GM18499 (cell line): ENCODE results near the gene EPB41L5.
"Not testable (repeated sequence)": the region's sequence is repeated elsewhere in the genome, so short reads cannot be mapped to it uniquely, and the experiment has no call there.

ENCODE experiments used
- ATAC-seq: cut with Tn5 transposase; IDR thresholded peaks from one replicate; pipeline ENCODE4 v1.9.1; 2021; ENCODE audit warnings: moderate number of reproducible peaks; ENCODE audit not compliant: insufficient read depth, unreplicated experiment

EPB41L5 gene

DNA sequence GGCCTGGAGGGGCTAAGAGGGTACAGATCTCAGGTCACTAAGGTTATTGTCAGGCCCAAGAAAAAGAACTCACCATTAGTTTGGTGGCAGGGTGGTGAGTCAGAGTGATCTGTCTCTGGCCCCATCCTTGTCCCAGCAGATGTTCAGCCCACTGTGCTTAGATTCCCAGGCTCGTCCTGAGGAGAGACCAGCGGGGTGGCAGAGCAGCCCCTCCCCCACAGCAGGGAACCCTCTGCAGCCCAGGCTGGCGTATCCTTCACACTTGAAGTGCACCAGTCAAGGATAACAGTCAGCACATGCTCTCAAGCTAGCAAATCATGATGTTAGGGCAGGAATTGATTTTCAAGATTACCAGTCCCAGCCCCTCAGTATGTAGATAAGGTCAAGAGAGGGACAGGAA lies 167.2 kb downstream of the EPB41L5 start:
- no peak for ATAC-seq

DNA sequence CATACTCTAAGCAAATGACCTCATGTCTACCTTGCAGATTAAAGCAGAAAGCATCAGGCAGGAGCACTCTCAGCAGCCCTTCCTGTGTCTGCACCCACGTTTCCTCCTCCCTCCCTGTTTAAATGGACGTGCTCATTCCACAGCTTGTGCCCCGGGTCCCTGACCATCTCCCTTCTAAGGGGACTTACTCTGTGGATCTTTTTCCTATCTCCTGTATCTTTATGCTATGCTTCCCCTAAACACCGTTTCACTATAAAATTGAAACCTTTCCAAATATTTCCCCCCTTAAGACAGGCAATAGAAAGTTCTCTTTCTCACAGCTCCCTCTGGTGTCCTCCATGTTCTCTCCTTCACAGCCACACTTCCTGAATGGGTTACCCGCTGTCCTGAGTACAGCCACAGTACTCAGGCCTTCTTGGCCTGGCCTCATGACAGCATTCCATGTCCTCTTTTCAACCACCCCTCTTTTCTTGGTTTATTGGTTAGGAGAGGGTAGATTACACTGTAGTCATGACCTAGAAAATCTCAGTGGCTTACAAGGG lies 169.2 kb downstream of the EPB41L5 start:
- ATAC-seq, result no peak

DNA sequence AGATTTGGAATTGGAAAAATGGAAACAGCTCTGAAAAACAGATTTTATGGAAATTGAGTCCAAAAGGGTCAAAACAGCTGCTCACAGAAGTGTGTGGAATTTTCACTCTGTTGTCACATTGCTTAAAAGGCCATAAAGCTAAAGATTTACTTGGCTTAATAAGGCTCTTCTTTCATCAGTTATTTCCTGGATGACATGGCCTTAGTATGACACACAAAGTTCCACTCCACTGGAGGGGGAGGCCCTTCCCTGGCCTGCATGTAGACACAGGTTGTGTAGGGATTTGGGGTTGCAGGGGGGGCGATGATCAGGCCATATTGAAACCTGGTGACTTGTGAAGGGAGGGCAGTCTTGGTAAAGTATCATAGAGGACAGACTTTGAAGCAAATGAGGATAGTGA lies 176.3 kb downstream of the EPB41L5 start:
- no peak for ATAC-seq

DNA sequence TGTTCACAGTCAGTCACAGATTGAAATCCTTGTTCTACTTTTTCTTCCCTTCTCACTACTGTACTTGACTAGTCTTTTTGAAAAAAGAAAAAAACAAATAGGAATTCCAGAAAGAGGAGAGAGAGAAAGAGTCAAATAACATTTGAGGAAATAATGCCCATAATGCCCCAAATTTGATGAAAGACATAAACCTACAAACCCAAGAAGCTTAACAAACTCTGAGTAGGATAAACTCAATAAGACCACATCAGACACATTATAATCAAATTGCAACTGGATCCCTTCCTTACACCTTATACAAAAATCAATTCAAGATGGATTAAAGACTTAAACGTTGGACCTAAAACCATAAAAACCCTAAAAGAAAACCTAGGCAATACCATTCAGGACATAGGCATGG lies 179.4 kb downstream of the EPB41L5 start:
- ATAC-seq, result no peak

DNA sequence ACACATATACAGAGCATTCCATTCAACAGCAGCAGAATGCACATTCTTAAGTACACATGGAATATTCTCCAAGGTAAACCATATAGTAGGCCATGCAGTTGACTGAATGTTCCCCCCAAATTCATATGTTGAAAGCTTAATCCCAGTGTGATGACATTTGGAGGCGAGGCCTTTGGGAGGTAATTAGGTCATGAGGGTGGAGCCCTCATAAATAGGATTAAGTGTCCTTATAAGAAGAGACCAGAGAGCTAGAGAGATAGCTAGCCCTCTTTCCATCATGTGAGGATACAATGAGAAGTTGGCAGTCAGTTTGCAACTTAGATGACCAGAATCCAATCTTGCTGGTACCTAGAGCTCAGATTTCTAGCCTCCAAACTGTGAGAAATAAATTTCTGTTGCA lies 182.7 kb downstream of the EPB41L5 start:
- ATAC-seq, result no peak

DNA sequence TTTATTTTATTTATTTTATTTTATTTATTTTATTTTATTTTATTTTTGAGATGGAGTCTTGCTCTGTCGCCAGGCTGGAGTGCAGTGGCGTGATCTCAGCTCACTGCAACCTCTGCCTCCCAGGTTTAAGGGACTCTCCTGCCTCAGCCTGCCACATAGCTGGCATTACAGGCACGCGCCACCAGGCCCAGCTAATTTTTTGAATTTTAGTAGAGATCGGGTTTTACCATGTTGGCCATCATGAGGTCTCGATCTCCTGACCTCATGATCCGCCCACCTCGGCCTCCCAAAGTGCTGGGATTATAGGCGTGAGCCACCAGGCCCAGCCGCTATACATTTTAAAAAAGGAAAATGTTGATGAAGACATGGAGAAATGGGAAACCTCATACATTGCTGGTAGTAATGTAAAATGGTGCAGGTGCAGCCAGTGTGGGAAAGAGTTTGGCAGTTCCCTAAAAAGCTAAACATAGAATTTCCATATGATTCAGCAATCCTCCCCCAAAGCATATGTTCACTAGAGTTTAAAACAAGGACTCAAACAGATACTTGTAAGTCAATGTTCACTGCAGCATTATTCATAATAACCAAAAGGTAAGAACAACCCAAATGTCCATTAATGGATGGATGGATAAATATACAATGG lies 187.1 kb downstream of the EPB41L5 start:
- not testable (repeated sequence) for ATAC-seq

DNA sequence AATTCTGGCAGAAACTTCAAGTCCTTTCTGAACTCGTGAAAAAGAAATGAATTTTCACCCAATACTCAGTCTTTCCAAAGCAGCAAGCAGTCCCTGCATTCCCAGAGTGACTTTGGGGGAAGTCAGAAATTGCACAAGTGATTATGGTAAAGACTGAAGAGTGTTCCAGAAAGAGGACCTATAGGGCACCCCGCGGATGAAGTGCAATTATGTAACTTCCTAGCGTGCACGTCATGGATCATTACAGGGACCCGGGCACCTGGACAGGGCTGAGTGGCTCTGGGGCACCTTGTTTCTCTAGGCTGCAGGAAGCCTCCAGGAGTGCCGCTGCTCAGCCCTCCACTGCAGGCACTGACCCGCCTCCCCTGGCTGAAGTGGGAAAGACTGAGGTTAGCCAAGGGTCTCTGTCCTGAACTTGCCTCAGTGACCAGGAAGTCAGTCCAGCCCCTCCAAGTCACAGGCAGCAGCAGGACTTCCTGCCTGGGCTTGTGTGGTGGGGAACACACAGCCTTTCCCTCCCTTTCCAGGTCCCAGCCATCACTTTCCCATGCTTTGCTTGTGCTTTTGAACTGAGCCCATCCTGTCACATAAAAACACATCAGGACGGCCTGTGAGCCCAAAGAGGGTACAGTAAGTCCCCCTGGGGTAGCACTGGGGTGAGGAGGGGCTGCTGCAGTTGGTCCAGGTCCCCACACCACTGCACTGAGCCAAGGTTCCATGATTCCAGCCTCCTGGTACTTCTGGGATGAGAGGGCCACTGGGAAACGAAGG lies 190.6 kb downstream of the EPB41L5 start:
- no peak for ATAC-seq

DNA sequence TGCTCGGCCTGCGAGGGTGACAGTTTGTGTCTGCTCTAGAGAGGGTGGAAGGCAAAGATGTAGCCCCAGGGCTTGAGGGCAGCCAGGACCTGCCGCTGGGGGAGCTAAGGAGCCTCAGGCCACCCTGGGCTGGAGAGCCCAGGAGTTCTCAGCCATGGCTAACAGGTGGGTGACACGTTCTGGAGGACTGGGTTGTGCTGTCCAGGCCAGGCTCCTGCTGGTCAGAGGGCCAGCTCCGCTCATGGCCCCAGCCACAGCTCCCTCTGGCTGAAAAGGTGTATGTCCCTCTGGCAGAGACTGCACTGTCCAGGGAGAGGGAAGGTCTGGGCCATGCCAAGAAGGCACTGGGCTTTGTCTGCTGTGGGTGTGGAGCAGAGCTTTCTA lies 191.1 kb downstream of the EPB41L5 start:
- no peak for ATAC-seq

DNA sequence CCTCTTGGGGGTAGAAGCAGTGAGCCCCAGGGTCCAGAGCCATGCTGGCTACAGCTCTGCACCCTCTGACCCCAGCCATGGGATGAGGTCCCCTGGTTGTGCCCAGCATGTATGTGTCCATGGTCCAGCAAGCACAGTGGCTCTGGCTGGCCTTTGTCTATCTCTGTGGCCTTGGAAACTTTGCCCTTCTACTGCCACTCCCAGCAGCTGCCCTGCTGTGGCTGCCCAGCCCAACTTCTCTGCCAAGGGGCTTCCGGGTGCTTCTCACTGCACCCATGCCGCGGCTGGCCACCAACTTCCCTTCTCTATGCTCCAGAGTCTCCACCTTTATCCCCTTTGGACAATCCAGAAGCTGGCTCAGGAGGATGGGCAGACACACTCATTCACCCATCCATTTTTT lies 191.5 kb downstream of the EPB41L5 start:
- ATAC-seq, result no peak

DNA sequence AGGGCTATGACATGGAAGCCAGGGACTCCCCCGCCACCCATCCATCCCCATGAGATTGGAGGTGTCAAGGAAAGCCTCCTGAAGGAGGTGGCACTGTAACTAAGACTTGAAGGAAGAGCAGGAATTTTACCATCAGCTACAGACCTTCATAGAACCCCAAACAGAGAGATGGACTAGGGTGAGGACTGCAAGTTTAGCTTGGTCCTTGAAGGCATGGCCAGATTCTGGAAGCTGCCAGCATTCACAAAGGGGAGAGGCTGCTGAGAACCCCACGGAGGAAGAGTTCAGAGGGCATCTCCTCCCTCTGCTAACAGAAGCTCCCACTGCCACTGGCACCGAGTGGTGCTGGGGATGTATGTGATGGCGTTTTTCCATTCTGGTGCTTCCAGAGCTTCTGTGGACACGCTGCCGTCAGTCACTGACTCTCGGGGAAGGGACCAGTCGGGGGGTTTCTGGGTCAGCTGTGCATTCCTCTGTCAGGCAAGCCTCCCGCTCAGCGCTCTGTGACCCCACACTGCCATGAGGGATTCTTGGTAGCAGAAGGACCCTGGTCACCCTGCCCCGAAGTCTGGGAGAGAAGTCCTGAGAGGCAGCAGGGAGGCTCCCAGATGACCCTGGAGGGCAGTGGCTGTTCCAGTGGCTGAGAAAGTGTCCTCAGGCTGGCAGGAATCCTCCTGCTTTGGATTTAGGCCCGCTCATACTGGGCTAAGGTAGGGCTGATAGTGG lies 192.2 kb downstream of the EPB41L5 start:
- no peak for ATAC-seq

DNA sequence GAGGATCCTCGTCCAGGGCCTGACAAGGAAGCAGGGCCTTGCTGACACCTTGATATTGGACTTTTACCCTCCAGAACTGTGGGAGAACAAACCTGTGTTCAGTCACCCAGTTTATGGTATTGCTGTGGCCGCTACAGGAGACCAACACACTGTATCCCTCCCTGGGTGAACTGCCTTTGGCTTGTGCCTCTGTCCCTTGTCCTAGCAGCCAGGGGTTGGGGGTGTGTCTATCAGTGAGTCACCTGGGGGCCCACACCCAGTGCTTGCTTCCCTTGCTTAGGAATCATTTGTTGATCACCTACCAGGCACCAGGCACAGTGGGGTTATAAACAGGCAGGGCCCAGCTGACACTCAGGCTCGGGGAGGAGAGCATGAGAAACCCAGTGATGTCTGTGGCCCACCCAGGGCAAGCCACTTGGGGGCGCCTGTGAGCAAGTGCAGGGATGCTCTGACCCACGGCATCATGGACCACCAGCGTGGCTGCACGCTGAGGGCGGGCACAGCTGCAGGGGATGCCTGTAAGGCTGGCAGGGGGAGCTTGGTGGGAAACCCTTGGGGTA lies 193.2 kb downstream of the EPB41L5 start:
- no peak for ATAC-seq

DNA sequence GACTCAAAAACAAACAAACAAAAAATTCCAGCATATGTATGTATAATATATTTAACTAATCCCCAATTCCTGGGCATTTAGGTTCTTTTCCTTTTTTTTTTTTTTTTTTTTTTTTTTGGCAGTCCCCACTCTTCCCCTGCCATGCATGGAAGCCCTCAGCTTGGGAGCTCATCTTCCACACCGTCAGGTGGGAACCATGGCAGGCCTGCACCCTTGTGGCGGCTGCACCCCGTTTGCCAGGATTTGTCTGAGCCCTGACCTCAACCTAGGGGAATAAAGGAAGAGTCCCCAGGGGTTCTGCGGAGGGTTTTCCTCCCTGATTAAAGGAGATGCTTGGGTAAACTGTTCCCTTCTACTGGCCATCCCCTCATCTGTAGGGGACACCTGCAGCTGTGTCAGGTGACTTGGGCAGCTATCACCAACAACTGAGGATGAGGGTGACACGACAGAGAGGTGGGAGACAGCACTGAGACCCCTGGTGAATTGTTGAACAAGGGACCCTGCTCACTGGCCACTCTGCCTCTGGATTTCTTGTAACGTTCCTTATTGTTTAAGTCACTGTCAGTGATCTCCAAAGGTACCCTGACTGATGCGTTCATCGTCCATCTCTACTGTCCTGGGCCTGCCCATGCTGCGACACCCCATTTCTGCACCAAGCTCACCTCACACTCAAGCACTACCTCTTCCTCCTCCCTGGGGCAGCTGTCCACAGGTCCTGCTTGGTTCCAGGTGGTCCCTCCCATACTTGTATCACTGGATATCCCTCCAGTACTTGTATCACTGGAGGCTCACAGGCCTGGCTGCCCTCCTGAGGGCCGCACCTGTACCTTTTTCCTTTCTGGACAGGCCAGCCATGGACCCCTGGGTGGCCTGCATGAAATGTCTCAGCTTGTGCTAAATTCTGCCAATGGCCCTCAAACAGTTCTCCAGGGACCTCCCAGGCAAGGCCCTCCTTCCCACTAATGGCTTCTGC lies 195.8 kb downstream of the EPB41L5 start:
- ATAC-seq, result no peak

DNA sequence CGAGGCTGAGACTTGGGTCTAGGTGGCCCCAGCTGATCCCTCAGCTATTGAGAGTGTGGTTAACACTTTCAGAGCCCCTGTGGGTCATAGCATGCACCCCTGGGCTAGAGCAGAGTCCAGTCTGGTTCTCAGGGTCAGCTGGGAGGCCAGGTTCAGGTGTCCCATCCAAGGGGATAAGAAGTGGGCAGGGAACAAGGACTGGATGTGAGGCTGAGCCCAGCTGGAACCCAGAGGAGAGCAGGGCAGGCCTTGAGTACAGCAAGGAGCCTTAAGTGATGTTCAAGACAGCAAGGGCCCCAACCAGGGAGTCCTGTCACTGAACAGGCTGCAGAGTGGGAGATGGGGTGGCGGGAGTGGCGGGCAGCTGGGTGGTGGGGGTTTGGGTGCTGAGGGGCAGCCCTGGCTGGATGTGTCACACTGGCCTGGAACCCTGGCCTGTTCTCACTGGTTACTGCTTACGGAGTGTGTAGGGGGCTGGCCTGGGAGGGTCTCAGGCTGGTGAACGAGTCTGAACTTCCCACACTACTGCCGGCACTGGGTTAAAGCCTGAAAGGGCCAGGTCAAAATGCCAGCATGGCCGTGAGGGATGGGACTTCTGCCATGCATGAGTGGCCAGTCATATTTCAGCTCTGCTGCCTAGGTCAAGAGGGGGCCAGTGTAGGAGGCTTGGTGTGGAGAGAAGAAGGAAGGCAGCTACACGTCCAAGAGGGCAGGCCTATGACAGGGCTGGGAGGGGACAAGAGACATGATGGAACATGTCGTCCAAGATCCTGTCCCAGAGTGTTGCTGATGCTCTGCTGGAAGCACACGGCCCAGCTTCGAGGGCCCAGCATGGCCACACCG lies 196.8 kb downstream of the EPB41L5 start:
- no peak for ATAC-seq

DNA sequence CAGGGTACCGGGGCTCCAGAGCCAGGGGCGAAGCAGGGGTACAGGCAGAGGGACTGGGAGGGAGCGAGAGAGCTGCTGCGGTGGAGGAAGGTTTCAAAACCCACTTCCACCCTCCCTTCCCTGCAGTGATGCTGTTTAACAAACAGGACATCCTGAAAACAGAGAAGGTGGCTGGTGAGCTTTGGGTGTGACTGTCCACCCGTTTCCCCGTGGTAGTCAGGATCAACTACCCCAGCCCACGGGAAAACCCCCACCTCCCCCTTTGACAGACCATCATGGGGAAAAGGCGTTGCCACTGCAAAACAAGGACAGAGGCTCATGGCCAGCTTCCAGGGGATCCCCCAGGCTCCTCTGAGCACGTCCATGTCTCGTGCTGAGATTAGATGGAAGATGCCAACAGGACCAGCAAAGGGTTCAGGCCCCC lies 197.4 kb downstream of the EPB41L5 start:
- no peak for ATAC-seq

DNA sequence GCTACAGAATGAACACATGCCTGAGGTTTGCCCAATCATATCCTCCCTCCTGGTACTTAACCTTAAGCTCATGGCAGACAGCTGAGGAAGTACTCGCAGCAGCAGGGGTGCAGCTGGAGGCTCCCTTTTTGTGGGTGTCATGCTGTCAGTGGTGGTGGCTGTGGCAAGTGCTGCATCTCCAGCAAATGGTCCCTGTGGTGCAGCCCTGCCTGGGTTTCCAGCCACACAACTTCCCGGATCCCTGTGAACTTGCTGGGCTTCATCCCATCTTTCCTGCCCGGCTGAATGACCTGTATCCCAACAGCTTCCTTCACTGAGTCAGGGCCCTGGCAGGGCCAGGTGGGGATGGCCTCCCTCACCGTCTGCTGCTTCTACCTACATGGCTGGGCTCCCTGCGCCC lies 205.3 kb downstream of the EPB41L5 start:
- no peak for ATAC-seq

DNA sequence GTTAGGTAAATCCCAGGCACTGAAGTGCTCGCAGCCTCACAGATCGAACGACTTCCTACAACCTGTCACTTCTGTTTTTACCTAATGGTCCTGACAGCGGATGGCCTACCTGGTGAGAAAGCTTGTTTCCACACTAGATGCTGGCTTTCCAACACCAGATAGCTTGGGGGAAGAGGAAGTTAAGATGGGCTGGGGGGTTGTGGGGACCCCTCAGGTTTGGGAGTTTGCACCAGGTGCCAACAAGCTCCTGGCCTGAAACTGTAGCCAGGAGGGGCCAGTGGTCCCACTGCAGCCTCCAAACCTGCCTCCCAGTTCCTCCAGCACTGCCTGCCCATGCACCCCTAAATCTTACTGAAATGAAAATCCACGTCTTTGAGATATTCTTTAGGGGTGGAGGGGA lies 206.4 kb downstream of the EPB41L5 start:
- no peak for ATAC-seq

DNA sequence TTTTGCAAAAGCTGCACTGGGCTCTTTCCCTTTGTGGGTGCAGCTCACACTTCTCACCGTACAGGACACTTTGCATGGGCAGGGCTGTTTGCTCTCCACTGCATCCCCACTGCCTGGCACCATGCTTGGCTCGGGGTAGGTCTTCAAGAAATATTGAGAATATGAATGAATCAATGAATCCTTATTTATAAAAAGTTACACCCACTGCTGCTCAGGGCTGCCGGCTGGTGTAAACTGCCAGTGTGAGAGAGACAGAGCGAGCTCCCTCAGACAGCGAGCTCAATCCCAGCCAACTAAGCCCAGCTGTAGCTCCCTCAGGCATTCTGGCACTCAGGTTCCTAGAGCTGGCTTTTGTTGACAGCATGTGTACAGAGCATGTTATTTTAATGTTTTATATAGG lies 206.9 kb downstream of the EPB41L5 start:
- no peak for ATAC-seq

DNA sequence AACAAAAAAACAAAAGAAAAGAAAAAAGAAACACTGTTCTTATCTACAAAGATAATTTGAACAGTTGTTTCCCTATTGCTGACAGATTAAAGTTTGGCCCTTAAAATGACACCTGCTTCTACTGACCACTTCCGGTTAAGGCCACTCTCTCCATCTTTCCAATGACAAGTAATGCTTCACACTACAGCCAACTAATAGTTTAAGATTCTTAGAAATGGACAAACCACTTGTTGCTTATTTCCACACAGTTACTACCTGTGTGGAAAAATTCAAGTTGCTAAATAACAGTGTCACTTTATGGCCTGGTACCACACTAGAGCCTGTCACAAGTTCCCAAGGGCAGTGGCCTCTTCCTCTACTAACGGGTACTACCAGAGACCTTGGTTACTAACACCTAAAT lies 207.9 kb downstream of the EPB41L5 start:
- ATAC-seq, result no peak

DNA sequence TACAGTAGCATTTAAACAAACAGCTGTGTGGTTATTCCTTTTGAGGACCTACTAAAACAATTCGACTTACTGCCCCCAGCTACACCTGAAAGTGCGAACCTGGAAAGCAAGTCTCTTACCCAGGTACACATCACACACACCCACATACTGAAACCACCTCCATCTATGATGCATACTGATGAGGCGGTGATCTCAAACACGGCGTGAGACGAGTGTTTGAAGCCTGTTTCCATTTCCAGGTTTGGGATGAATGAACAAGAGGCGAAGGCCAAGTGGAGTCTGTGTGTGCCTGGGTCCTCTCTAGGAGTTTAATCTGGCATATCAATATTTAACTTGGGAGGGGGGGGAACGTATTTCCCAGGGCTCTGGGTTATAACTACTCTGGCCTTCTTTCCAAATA lies 208.7 kb downstream of the EPB41L5 start:
- no peak for ATAC-seq
